GM23338 (cell line): ENCODE results near the gene RTP4. TPM values are rescaled to one million over a fixed set of nuclear protein-coding genes. Genes with fewer than 3 reads are reported as not detected.

Experiments
- ATAC-seq: fragments of 200-7000 bp; cut with Tn5 transposase; 3 replicates; pipeline ENCODE4 v1.9.1; 2020
- DNase-seq: peaks from one replicate; pipeline ENCODE4 v3.0.0-alpha.2; 2015; ENCODE audit warnings: low spot score
- H2AFZ ChIP-seq: fragments of 200-600 bp; sonication (generic); 2 replicates; pipeline ENCODE4 v1.8.0; 2016; ENCODE audit warnings: antibody characterized with exemption, mild to moderate bottlenecking, moderate library complexity
- H3F3A ChIP-seq: fragments of 200-600 bp; sonication (generic); replicated peaks from 2 replicates; pipeline ENCODE4 v1.8.0; 2017; ENCODE audit warnings: antibody characterized with exemption, mixed run types, low read depth
- H3K27ac ChIP-seq: fragments of 200-600 bp; sonication (generic); 2 replicates; pipeline ENCODE4 v1.6.1; 2016; ENCODE audit warnings: low read depth
- H3K27me3 ChIP-seq: fragments of 200-600 bp; sonication (generic); 2 replicates; pipeline ENCODE4 v1.8.0; 2016; ENCODE audit warnings: mild to moderate bottlenecking, mixed run types, moderate library complexity; ENCODE audit not compliant: insufficient read depth
- H3K36me3 ChIP-seq: fragments of 200-600 bp; sonication (generic); 2 replicates; pipeline ENCODE4 v1.8.0; 2016; ENCODE audit warnings: mild to moderate bottlenecking; ENCODE audit not compliant: insufficient read depth
- H3K4me1 ChIP-seq: fragments of 200-600 bp; sonication (generic); 2 replicates; pipeline ENCODE4 v1.8.0; 2016; ENCODE audit warnings: mild to moderate bottlenecking, moderate library complexity; ENCODE audit not compliant: insufficient read depth
- H3K4me2 ChIP-seq: fragments of 200-600 bp; sonication (generic); 2 replicates; pipeline ENCODE4 v1.7.1; 2017; ENCODE audit warnings: mixed run types
- H3K4me3 ChIP-seq: fragments of 200-600 bp; sonication (generic); 2 replicates; pipeline ENCODE4 v1.6.1; 2016; ENCODE audit warnings: mixed run types
- H3K79me2 ChIP-seq: fragments of 200-600 bp; sonication (generic); replicated peaks from 2 replicates; pipeline ENCODE4 v1.8.0; 2017; ENCODE audit warnings: mild to moderate bottlenecking; ENCODE audit not compliant: insufficient read depth
- H3K9me2 ChIP-seq: fragments of 200-600 bp; sonication (generic); 2 replicates; pipeline ENCODE4 v1.8.0; 2017; ENCODE audit not compliant: insufficient read depth
- H4K20me1 ChIP-seq: fragments of 200-600 bp; sonication (generic); replicated peaks from 2 replicates; pipeline ENCODE4 v1.8.0; 2017; ENCODE audit warnings: mild to moderate bottlenecking; ENCODE audit not compliant: insufficient read depth
- H3K27ac Mint-ChIP-seq: 2 replicates; pipeline ENCODE4 v1.8.0; 2020; ENCODE audit warnings: inconsistent platforms, mild to moderate bottlenecking, moderate library complexity, mixed read lengths
- H3K27me3 Mint-ChIP-seq: 3 replicates; pipeline ENCODE4 v1.8.0; 2022; ENCODE audit warnings: low read depth, mild to moderate bottlenecking, moderate library complexity, mixed read lengths, inconsistent platforms; ENCODE audit not compliant: insufficient read depth, poor library complexity
- H3K36me3 Mint-ChIP-seq: 3 replicates; pipeline ENCODE4 v1.8.0; 2021; ENCODE audit warnings: low read depth, mild to moderate bottlenecking, inconsistent platforms, moderate library complexity, mixed read lengths
- H3K4me1 Mint-ChIP-seq: 3 replicates; pipeline ENCODE4 v1.8.0; 2020; ENCODE audit warnings: mild to moderate bottlenecking, inconsistent platforms, mixed read lengths
- H3K4me3 Mint-ChIP-seq: 3 replicates; pipeline ENCODE4 v1.8.0; 2021; ENCODE audit warnings: moderate library complexity, mild to moderate bottlenecking, inconsistent platforms, mixed read lengths
- H3K9me3 Mint-ChIP-seq: 3 replicates; pipeline ENCODE4 v1.8.0; 2020; ENCODE audit warnings: moderate library complexity, mild to moderate bottlenecking, inconsistent platforms, mixed read lengths
- CREB1 ChIP-seq: fragments of 250-450 bp; sonication (Bioruptor Pico); IDR thresholded peaks from 2 replicates; pipeline ENCODE4 v1.5.0; 2020; ENCODE audit warnings: low read depth, mild to moderate bottlenecking, moderate library complexity
- ETS1 ChIP-seq: IDR thresholded peaks from 2 replicates; pipeline ENCODE4 v1.6.1; 2016; ENCODE audit warnings: antibody characterized with exemption
- EZH2phosphoT487 ChIP-seq: fragments of 200-600 bp; sonication (generic); IDR thresholded peaks from one replicate; pipeline ENCODE4 v1.8.1; 2018; ENCODE audit warnings: antibody characterized with exemption; ENCODE audit not compliant: unreplicated experiment
- JUNB ChIP-seq: IDR thresholded peaks from one replicate; pipeline ENCODE4 v1.6.1; 2016; ENCODE audit warnings: antibody characterized with exemption; ENCODE audit not compliant: unreplicated experiment
- NANOG ChIP-seq: IDR thresholded peaks from 2 replicates; pipeline ENCODE4 v1.6.1; 2016; ENCODE audit warnings: antibody characterized with exemption, borderline replicate concordance
- REST ChIP-seq: IDR thresholded peaks from one replicate; pipeline ENCODE4 v1.6.1; 2018; ENCODE audit warnings: antibody characterized with exemption; ENCODE audit not compliant: unreplicated experiment
- STAT1 ChIP-seq: IDR thresholded peaks from one replicate; pipeline ENCODE4 v1.6.1; 2016; ENCODE audit warnings: antibody characterized with exemption; ENCODE audit not compliant: unreplicated experiment
- ZNF114 ChIP-seq: fragments of 250-450 bp; sonication (Bioruptor Pico); IDR thresholded peaks from 2 replicates; pipeline ENCODE4 v1.5.0; 2020; ENCODE audit warnings: mild to moderate bottlenecking, moderate library complexity
- ZNF331 ChIP-seq: fragments of 250-450 bp; sonication (Bioruptor Pico); IDR thresholded peaks from 2 replicates; pipeline ENCODE4 v1.5.0; 2020; ENCODE audit warnings: low read depth, mild to moderate bottlenecking, moderate library complexity
- ZNF462 ChIP-seq: fragments of 250-450 bp; sonication (Bioruptor Pico); IDR thresholded peaks from 2 replicates; pipeline ENCODE4 v1.5.0; 2020; ENCODE audit warnings: mild to moderate bottlenecking, moderate library complexity
- polyA plus RNA-seq: library from polyadenylated mRNA; unstranded; fragments of >200 nt; fragmentation: Nextera tagmentation; extraction: Ambion mirVana; gene quantifications from 2 replicates; pipeline ENCODE4 v1.2.1, GENCODE V29; 2016
- total RNA-seq: library from RNA; depleted of rRNA; stranded (reverse); fragments of >200 nt; shearing (Covaris generic); gene quantifications from 2 replicates; pipeline ENCODE4 v1.2.3, GENCODE V29; 2014

RTP4 gene
- total and polyA plus RNA-seq, 2 experiments from 2014 or later = not detected

GRCh38 chr3:187358068-187358467 is 10.1 kb upstream of the RTP4 start:
- Histone ChIP-seq H3K27me3 (no peaks in the 10 kb centered on the region), H3K4me1 (peaks cover 42% of the 10 kb centered on the region), H3K4me3 (no peak overlapping the region), H3K36me3 (no peaks in the 10 kb centered on the region), H3K79me2 (no peaks in the 10 kb centered on the region), H4K20me1 (no peaks in the 10 kb centered on the region), H3F3A (no peaks in the 10 kb centered on the region), H3K9me2 (peaks cover 21% of the 10 kb centered on the region), H3K4me2 (no peak overlapping the region), H3K27ac (no peak overlapping the region), H2AFZ (no peak overlapping the region)
- H3K4me1 Mint-ChIP-seq = peaks cover 37% of the 10 kb centered on the region
- no peak overlapping the region for H3K27ac Mint-ChIP-seq
- no peak overlapping the region for H3K4me3 Mint-ChIP-seq
- TF ChIP-seq NANOG (no peak), EZH2phosphoT487 (no peak), STAT1 (no peak), CREB1 (CRISPR knock-in tag) (no peak), ZNF114 (CRISPR knock-in tag) (no peak), ZNF462 (CRISPR knock-in tag) (no peak), REST (no peak), ETS1 (no peak), ZNF331 (CRISPR knock-in tag) (no peak), JUNB (no peak)
- H3K9me3 Mint-ChIP-seq = no peaks in the 10 kb centered on the region
- DNase-seq (no peak), ATAC-seq (no peak)
- no peaks in the 10 kb centered on the region for H3K27me3 Mint-ChIP-seq
- H3K36me3 Mint-ChIP-seq = no peaks in the 10 kb centered on the region
